Endothelial cell of umbilical vein (primary cell): ENCODE results near the gene RAB31.

Experiments used
- MAX ChIP-seq: IDR thresholded peaks from 2 replicates; pipeline ENCODE4 v1.6.1; 2011; ENCODE audit not compliant: insufficient read depth, insufficient read length
- POLR2A ChIP-seq: IDR thresholded peaks from 2 replicates; pipeline ENCODE4 v1.6.1; 2012; ENCODE audit warnings: low read depth, mild to moderate bottlenecking, control low read depth, low read length
- POLR2AphosphoS5 ChIP-seq: IDR thresholded peaks from 2 replicates; pipeline ENCODE4 v1.6.1; 2012; ENCODE audit warnings: low read depth, mild to moderate bottlenecking, control low read depth, low read length, moderate library complexity; ENCODE audit not compliant: insufficient read depth
- TF ChIP-seq, protein P1 (sequence below), 2 donors: IDR thresholded peaks; 1 replicate in 1 of 2; 2 replicates in 1 of 2; pipeline ENCODE4 v1.5.1; 2011; ENCODE audit warnings: low read length in 2 of 2, mild to moderate bottlenecking in 2 of 2, moderate library complexity in 2 of 2, control low read depth in 1 of 2, inconsistent platforms in 1 of 2, low read depth in 1 of 2; ENCODE audit not compliant: insufficient read depth in 1 of 2; ENCODE audit errors: extremely low read depth in 1 of 2

- TF ChIP-seq, protein P1, sequence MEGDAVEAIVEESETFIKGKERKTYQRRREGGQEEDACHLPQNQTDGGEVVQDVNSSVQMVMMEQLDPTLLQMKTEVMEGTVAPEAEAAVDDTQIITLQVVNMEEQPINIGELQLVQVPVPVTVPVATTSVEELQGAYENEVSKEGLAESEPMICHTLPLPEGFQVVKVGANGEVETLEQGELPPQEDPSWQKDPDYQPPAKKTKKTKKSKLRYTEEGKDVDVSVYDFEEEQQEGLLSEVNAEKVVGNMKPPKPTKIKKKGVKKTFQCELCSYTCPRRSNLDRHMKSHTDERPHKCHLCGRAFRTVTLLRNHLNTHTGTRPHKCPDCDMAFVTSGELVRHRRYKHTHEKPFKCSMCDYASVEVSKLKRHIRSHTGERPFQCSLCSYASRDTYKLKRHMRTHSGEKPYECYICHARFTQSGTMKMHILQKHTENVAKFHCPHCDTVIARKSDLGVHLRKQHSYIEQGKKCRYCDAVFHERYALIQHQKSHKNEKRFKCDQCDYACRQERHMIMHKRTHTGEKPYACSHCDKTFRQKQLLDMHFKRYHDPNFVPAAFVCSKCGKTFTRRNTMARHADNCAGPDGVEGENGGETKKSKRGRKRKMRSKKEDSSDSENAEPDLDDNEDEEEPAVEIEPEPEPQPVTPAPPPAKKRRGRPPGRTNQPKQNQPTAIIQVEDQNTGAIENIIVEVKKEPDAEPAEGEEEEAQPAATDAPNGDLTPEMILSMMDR (IDR thresholded peaks at IDR 0.05; ENCODE audit: extremely low read depth in 1 of 2, insufficient read depth in 1 of 2, low read depth in 1 of 2, low read length in 2 of 2): no peak
- TF ChIP-seq POLR2AphosphoS5: no peak
- TF ChIP-seq MAX: no peak
- no peak for TF ChIP-seq POLR2A
These were observed 170.7 kb downstream of the RAB31 start for GRCh38 chr18:9878783-9879242.
